GM12891 (cell line): ENCODE results near the gene NECTIN2.

Experiments
- PAX5 ChIP-seq: IDR thresholded peaks from 2 replicates; pipeline ENCODE4 v1.6.1; 2011; ENCODE audit warnings: low read length, moderate library complexity, mild to moderate bottlenecking; ENCODE audit not compliant: insufficient read depth, severe bottlenecking
- POLR2A ChIP-seq: IDR thresholded peaks from 2 replicates; pipeline ENCODE4 v1.6.1; 2011; ENCODE audit warnings: low read depth, low read length, control low read depth
- POLR2AphosphoS5 ChIP-seq: IDR thresholded peaks from 2 replicates; pipeline ENCODE4 v1.6.1; 2011; ENCODE audit warnings: low read depth, low read length, control low read depth
- POU2F2 ChIP-seq: IDR thresholded peaks from 2 replicates; pipeline ENCODE4 v1.6.1; 2011; ENCODE audit warnings: low read depth, mild to moderate bottlenecking, control low read depth, low read length, moderate library complexity
- SPI1 ChIP-seq: IDR thresholded peaks from 2 replicates; pipeline ENCODE4 v1.6.1; 2011; ENCODE audit warnings: low read depth, low read length, control low read depth
- TAF1 ChIP-seq: IDR thresholded peaks from 2 replicates; pipeline ENCODE4 v1.6.1; 2011; ENCODE audit warnings: low read depth, low read length, control low read depth

GRCh38 chr19:44799627-44800346 is 46.3 kb upstream of the NECTIN2 start:
- TF ChIP-seq TAF1, result no peak
- no peak for TF ChIP-seq POLR2AphosphoS5
- no peak for TF ChIP-seq POLR2A
- TF ChIP-seq SPI1, result no peak
- no peak for TF ChIP-seq PAX5
- no peak for TF ChIP-seq POU2F2
